Naive thymus-derived CD4-positive, alpha-beta T cell (primary cell): ENCODE measurements around the gene INPP5A. TPM values are rescaled to one million over a fixed set of nuclear protein-coding genes. Genes with fewer than 3 reads are reported as not detected.
A peak's percentile ranks its signal among the peaks of the same experiment; 100 is the strongest.

Experiments used
- ATAC-seq: fragments of 150-1000 bp; cut with Tn5 transposase; 2 replicates; pipeline ENCODE4 v1.10.0; 2021; ENCODE audit warnings: mild to moderate bottlenecking, moderate library complexity
- CTCF ChIA-PET: fragments of 350-600 bp; sonication (Branson Sonifier 250); formaldehyde crosslinking; loops from one replicate; lab custom pipeline; 2021; ENCODE audit warnings: antibody characterized with exemption; lab: Charles Lee
- POLR2A ChIA-PET: fragments of 350-600 bp; sonication (Branson Sonifier 250); formaldehyde crosslinking; loops from one replicate; lab custom pipeline; 2021; ENCODE audit warnings: antibody characterized with exemption, inconsistent platforms; lab: Charles Lee
- DNase-seq, 9 donors: peaks; one replicate each; pipeline versions ENCODE4 v3.0.0 to v3.0.0-alpha.2; 2020 to 2022; ENCODE audit warnings: mixed read lengths in 1 of 9
- H3K27ac ChIP-seq: one replicate; pipeline ENCODE4 v1.7.0; 2013; ENCODE audit warnings: mild to moderate bottlenecking, low read depth, low read length, moderate library complexity
- H3K27me3 ChIP-seq, 2 donors: one replicate each; pipeline ENCODE4 v1.7.0; 2013; ENCODE audit warnings: low read length in 2 of 2, mild to moderate bottlenecking in 2 of 2, moderate library complexity in 2 of 2; ENCODE audit not compliant: control insufficient read depth in 2 of 2, insufficient read depth in 2 of 2
- H3K36me3 ChIP-seq, 3 experiments: 1 replicate in 2 of 3; 2 replicates in 1 of 3; pipeline ENCODE4 v1.7.0; 2013; ENCODE audit warnings: low read length in 3 of 3, mild to moderate bottlenecking in 3 of 3, moderate library complexity in 1 of 3; ENCODE audit not compliant: insufficient read depth in 3 of 3, control insufficient read depth in 2 of 3
- H3K4me1 ChIP-seq, 2 donors: one replicate each; pipeline ENCODE4 v1.7.0; 2013; ENCODE audit warnings: low read length in 2 of 2, mild to moderate bottlenecking in 2 of 2, moderate library complexity in 1 of 2; ENCODE audit not compliant: control insufficient read depth in 2 of 2, insufficient read depth in 2 of 2
- H3K4me3 ChIP-seq: 2 replicates; pipeline ENCODE4 v1.7.0; 2013; ENCODE audit warnings: mild to moderate bottlenecking, low read length
- H3K9me3 ChIP-seq, 3 experiments: 1 replicate in 2 of 3; 2 replicates in 1 of 3; pipeline ENCODE4 v1.7.0; 2013; ENCODE audit warnings: low read length in 3 of 3; ENCODE audit not compliant: control insufficient read depth in 2 of 3
- H3K27ac Mint-ChIP-seq, 9 donors: one replicate each; pipeline ENCODE4 v1.8.0; 2020 to 2022; ENCODE audit warnings: mixed read lengths in 9 of 9, mild to moderate bottlenecking in 8 of 9, moderate library complexity in 5 of 9, inconsistent platforms in 2 of 9
- H3K27me3 Mint-ChIP-seq, 5 donors: one replicate each; pipeline ENCODE4 v1.8.0; 2021 to 2022; ENCODE audit warnings: mixed read lengths in 5 of 5, mild to moderate bottlenecking in 1 of 5
- H3K36me3 Mint-ChIP-seq, 5 donors: one replicate each; pipeline ENCODE4 v1.8.0; 2020 to 2022; ENCODE audit warnings: mixed read lengths in 5 of 5, mild to moderate bottlenecking in 3 of 5, inconsistent platforms in 1 of 5
- H3K4me1 Mint-ChIP-seq, 7 donors: one replicate each; pipeline ENCODE4 v1.8.0; 2020 to 2022; ENCODE audit warnings: mixed read lengths in 7 of 7, mild to moderate bottlenecking in 3 of 7, inconsistent platforms in 1 of 7
- H3K4me3 Mint-ChIP-seq, 10 donors: one replicate each; pipeline ENCODE4 v1.8.0; 2020 to 2022; ENCODE audit warnings: mild to moderate bottlenecking in 10 of 10, mixed read lengths in 10 of 10, moderate library complexity in 6 of 10, inconsistent platforms in 2 of 10
- H3K9me3 Mint-ChIP-seq, 11 donors: one replicate each; pipeline ENCODE4 v1.8.0; 2020 to 2022; ENCODE audit warnings: mixed read lengths in 11 of 11, mild to moderate bottlenecking in 4 of 11, inconsistent platforms in 1 of 11, moderate library complexity in 1 of 11
- intact Hi-C, 2 donors: fragments of 100-400 bp; cut with micrococcal nuclease; formaldehyde crosslinking; loops; one replicate each; pipeline ENCODE4 v1.15.1; 2023
- polyA plus RNA-seq, 2 donors: library from polyadenylated mRNA; unstranded; fragments of 300-500 nt; fragmentation: Illumina TruSeq; gene quantifications; one replicate each; pipeline ENCODE4 v1.2.3, GENCODE V29; 2021
- total RNA-seq, 6 experiments: library from RNA in 5 of 6; stranded (reverse) in 5 of 6; gene quantifications; 1 replicate in 5 of 6; 2 replicates in 1 of 6; pipeline ENCODE4 v1.2.3 and lab custom pipeline; 2021 to 2026

INPP5A gene
- total and polyA plus RNA-seq, 7 experiments from 2014 or later: 0.97 to 30.7 (median 25.0) TPM

GRCh38 chr10:132652936-132653590, 115.5 kb downstream of the INPP5A start:
- Histone ChIP-seq H3K36me3 (peaks cover 0 to 52% (median 0%) of the 10 kb centered on the region in 3 experiments), H3K4me1 (no peaks in the 10 kb centered on the region), H3K9me3 (no peaks in the 10 kb centered on the region), H3K27me3 (no peaks in the 10 kb centered on the region), H3K4me3 (no peak overlapping the region), H3K27ac (no peak overlapping the region)
- Mint-ChIP-seq H3K4me1 (peaks cover 0 to 22% (median 13%) of the 10 kb centered on the region in 7 donors), H3K27me3 (no peaks in the 10 kb centered on the region), H3K9me3 (no peaks in the 10 kb centered on the region), H3K4me3 (no peak overlapping the region), H3K36me3 (peaks cover 0 to 25% (median 22%) of the 10 kb centered on the region in 5 donors), H3K27ac (no peak overlapping the region)
- intact Hi-C loops: loop anchor here in 1 of 2 donors (10.0 kb wide), 1 partner anchor 142 kb away; no protein-coding TSS in a partner anchor
- DNase-seq: no peak
- ChIA-PET POLR2A (no interaction called here), CTCF (no interaction called here)
- ATAC-seq: no peak

GRCh38 chr10:132653721-132654120, 116.1 kb downstream of the INPP5A start:
- no peaks in the 10 kb centered on the region for H3K27me3 Mint-ChIP-seq
- intact Hi-C loops: loop anchor here (1.0 to 10.0 kb wide), 3 partner anchors 141 to 184 kb away; no protein-coding TSS in a partner anchor
- no peaks in the 10 kb centered on the region for H3K9me3 Mint-ChIP-seq
- no peak overlapping the region for H3K4me3 ChIP-seq
- POLR2A ChIA-PET: no interaction called here
- no peaks in the 10 kb centered on the region for H3K4me1 ChIP-seq
- H3K27ac Mint-ChIP-seq: no peak overlapping the region
- H3K27ac ChIP-seq: no peak overlapping the region
- DNase-seq: no peak
- CTCF ChIA-PET: interaction anchor here (0.9 kb wide), 3 partner anchors 10 to 123 kb away, joined by 3 read pairs; no protein-coding TSS in a partner anchor
- H3K4me1 Mint-ChIP-seq: peaks cover 0 to 20% (median 10%) of the 10 kb centered on the region in 7 donors
- H3K4me3 Mint-ChIP-seq: no peak overlapping the region
- H3K9me3 ChIP-seq: no peaks in the 10 kb centered on the region
- peaks cover 0 to 53% (median 0%) of the 10 kb centered on the region in 3 experiments for H3K36me3 ChIP-seq
- ATAC-seq: no peak
- no peaks in the 10 kb centered on the region for H3K27me3 ChIP-seq
- H3K36me3 Mint-ChIP-seq: peaks cover 0 to 24% (median 21%) of the 10 kb centered on the region in 5 donors

GRCh38 chr10:132654121-132654571, 116.6 kb downstream of the INPP5A start:
- H3K9me3 Mint-ChIP-seq: no peaks in the 10 kb centered on the region
- no peaks in the 10 kb centered on the region for H3K9me3 ChIP-seq
- peaks cover 0 to 55% (median 0%) of the 10 kb centered on the region in 3 experiments for H3K36me3 ChIP-seq
- no peak for ATAC-seq
- DNase-seq: no peak
- no peaks in the 10 kb centered on the region for H3K27me3 Mint-ChIP-seq
- peaks cover 0 to 17% (median 8%) of the 10 kb centered on the region in 7 donors for H3K4me1 Mint-ChIP-seq
- H3K27me3 ChIP-seq: no peaks in the 10 kb centered on the region
- peaks cover 0 to 24% (median 16%) of the 10 kb centered on the region in 5 donors for H3K36me3 Mint-ChIP-seq
- ChIA-PET POLR2A (no interaction called here), CTCF (interaction anchor here (0.6 to 0.9 kb wide), 4 partner anchors 9 to 175 kb away, joined by 3 read pairs; no protein-coding TSS in a partner anchor)
- intact Hi-C loops: loop anchor here (1.0 to 10.0 kb wide), 3 partner anchors 141 to 183 kb away; no protein-coding TSS in a partner anchor
- H3K4me3 ChIP-seq: no peak overlapping the region
- H3K4me3 Mint-ChIP-seq: no peak overlapping the region
- H3K4me1 ChIP-seq: no peaks in the 10 kb centered on the region
- H3K27ac Mint-ChIP-seq: no peak overlapping the region
- no peak overlapping the region for H3K27ac ChIP-seq

- Mint-ChIP-seq H3K9me3 (no peaks in the 10 kb centered on the region), H3K4me1 (peaks cover 0 to 15% (median 8%) of the 10 kb centered on the region in 7 donors), H3K27me3 (no peaks in the 10 kb centered on the region), H3K27ac (peak overlapping the region in 3 of 9 donors; percentile 53 to 60 (median 57)), H3K36me3 (peaks cover 0 to 25% (median 18%) of the 10 kb centered on the region in 5 donors), H3K4me3 (peak overlapping the region in 1 of 10 donors; percentile 32)
- ChIA-PET CTCF (interaction anchor here (0.6 to 0.9 kb wide), 4 partner anchors 8 to 175 kb away, joined by 3 read pairs; no protein-coding TSS in a partner anchor), POLR2A (no interaction called here)
- Histone ChIP-seq H3K36me3 (peaks cover 0 to 55% (median 0%) of the 10 kb centered on the region in 3 experiments), H3K9me3 (no peaks in the 10 kb centered on the region), H3K27me3 (no peaks in the 10 kb centered on the region), H3K4me3 (no peak overlapping the region), H3K27ac (no peak overlapping the region), H3K4me1 (no peaks in the 10 kb centered on the region)
- ATAC-seq (peak; percentile 74), DNase-seq (peak; percentile 7 to 59 (median 35))
- intact Hi-C loops: loop anchor here (1.0 to 10.0 kb wide), 3 partner anchors 140 to 182 kb away; no protein-coding TSS in a partner anchor
Measured at GRCh38 chr10:132654708-132655661, 117.4 kb downstream of the INPP5A start.

GRCh38 chr10:132655735-132656134, 118.1 kb downstream of the INPP5A start:
- Mint-ChIP-seq H3K4me3 (no peak overlapping the region), H3K4me1 (peaks cover 0 to 15% (median 8%) of the 10 kb centered on the region in 7 donors), H3K9me3 (no peaks in the 10 kb centered on the region), H3K27ac (no peak overlapping the region), H3K36me3 (peaks cover 0 to 33% (median 24%) of the 10 kb centered on the region in 5 donors), H3K27me3 (no peaks in the 10 kb centered on the region)
- peaks cover 0 to 49% (median 0%) of the 10 kb centered on the region in 3 experiments for H3K36me3 ChIP-seq
- no peak overlapping the region for H3K27ac ChIP-seq
- no peak overlapping the region for H3K4me3 ChIP-seq
- CTCF ChIA-PET: no interaction called here
- no peaks in the 10 kb centered on the region for H3K27me3 ChIP-seq
- no peaks in the 10 kb centered on the region for H3K9me3 ChIP-seq
- ATAC-seq (no peak), DNase-seq (no peak)
- intact Hi-C loops: loop anchor here in 1 of 2 donors (2.0 to 10.0 kb wide), 2 partner anchors 139 to 181 kb away; no protein-coding TSS in a partner anchor
- POLR2A ChIA-PET: no interaction called here
- H3K4me1 ChIP-seq: no peaks in the 10 kb centered on the region
